WTC11 (cell line): ENCODE results near the gene GSN. TPM values are rescaled to one million over a fixed set of nuclear protein-coding genes. Genes with fewer than 3 reads are reported as not detected.

Source experiments
- ATAC-seq: fragments of 200-7000 bp; cut with Tn5 transposase; 2 replicates; pipeline ENCODE4 v1.10.0; 2021; ENCODE audit warnings: mild to moderate bottlenecking, moderate library complexity
- CTCF ChIA-PET: fragments of 300-600 bp; sonication (Branson Sonifier 250); formaldehyde crosslinking; loops from one replicate; lab custom pipeline; 2021; ENCODE audit warnings: antibody characterized with exemption; lab: Charles Lee
- POLR2A ChIA-PET: fragments of 350-600 bp; sonication (Branson Sonifier 250); formaldehyde crosslinking; loops from one replicate; lab custom pipeline; 2021; ENCODE audit warnings: antibody characterized with exemption; lab: Charles Lee
- DNase-seq: peaks from one replicate; pipeline ENCODE4 v3.0.0; 2021; ENCODE audit warnings: low spot score
- H3K27ac Mint-ChIP-seq: 2 replicates; pipeline ENCODE4 v1.8.0; 2021; ENCODE audit warnings: mixed read lengths
- H3K27me3 Mint-ChIP-seq: 2 replicates; pipeline ENCODE4 v1.8.0; 2021; ENCODE audit warnings: low read depth, mild to moderate bottlenecking, moderate library complexity, mixed read lengths
- H3K36me3 Mint-ChIP-seq: 2 replicates; pipeline ENCODE4 v1.8.0; 2021; ENCODE audit warnings: mixed read lengths
- H3K4me1 Mint-ChIP-seq: 2 replicates; pipeline ENCODE4 v1.8.0; 2022; ENCODE audit warnings: mixed read lengths
- H3K4me3 Mint-ChIP-seq: 2 replicates; pipeline ENCODE4 v1.8.0; 2021; ENCODE audit warnings: mild to moderate bottlenecking, moderate library complexity, mixed read lengths
- H3K9me3 Mint-ChIP-seq: 2 replicates; pipeline ENCODE4 v1.8.0; 2021; ENCODE audit warnings: mixed read lengths
- ARID4B ChIP-seq: sonication (generic); formaldehyde crosslinking; IDR thresholded peaks from 2 replicates; pipeline ENCODE4 v1.8.0; 2023; ENCODE audit warnings: missing genetic modification reagents, mild to moderate bottlenecking, borderline replicate concordance
- CBFB ChIP-seq: sonication (generic); formaldehyde crosslinking; IDR thresholded peaks from 2 replicates; pipeline ENCODE4 v1.8.1; 2022; ENCODE audit warnings: mild to moderate bottlenecking, low read depth, missing genetic modification reagents
- FOXJ3 ChIP-seq: sonication (generic); formaldehyde crosslinking; IDR thresholded peaks from 2 replicates; pipeline ENCODE4 v1.9.0; 2021; ENCODE audit warnings: missing genetic modification reagents, mild to moderate bottlenecking, borderline replicate concordance
- FOXK1 ChIP-seq: sonication (generic); formaldehyde crosslinking; IDR thresholded peaks from 2 replicates; pipeline ENCODE4 v1.8.0; 2022; ENCODE audit warnings: mild to moderate bottlenecking, moderate library complexity, missing genetic modification reagents
- MAX ChIP-seq: sonication (generic); formaldehyde crosslinking; IDR thresholded peaks from 2 replicates; pipeline ENCODE4 v1.8.0; 2022; ENCODE audit warnings: mild to moderate bottlenecking, missing genetic modification reagents
- MXD4 ChIP-seq: fragments of 250-450 bp; sonication (Bioruptor Pico); IDR thresholded peaks from 2 replicates; pipeline ENCODE4 v1.8.0; 2021; ENCODE audit warnings: mild to moderate bottlenecking, moderate library complexity, borderline replicate concordance
- MYBL2 ChIP-seq: sonication (generic); formaldehyde crosslinking; IDR thresholded peaks from 2 replicates; pipeline ENCODE4 v1.8.1; 2023; ENCODE audit warnings: mild to moderate bottlenecking, moderate library complexity, missing genetic modification reagents
- NFYB ChIP-seq: sonication (generic); formaldehyde crosslinking; conservative IDR thresholded peaks from 2 replicates; pipeline ENCODE4 v1.8.0; 2022; ENCODE audit warnings: low read depth, missing genetic modification reagents
- NR1H2 ChIP-seq: sonication (generic); formaldehyde crosslinking; IDR thresholded peaks from 2 replicates; pipeline ENCODE4 v1.9.0; 2021; ENCODE audit warnings: mild to moderate bottlenecking, moderate library complexity, missing genetic modification reagents
- NR3C1 ChIP-seq: sonication (generic); formaldehyde crosslinking; conservative IDR thresholded peaks from 2 replicates; pipeline ENCODE4 v1.8.1; 2023; ENCODE audit warnings: low read depth, mild to moderate bottlenecking, missing genetic modification reagents
- PRRX2 ChIP-seq: fragments of 250-450 bp; sonication (Bioruptor Pico); IDR thresholded peaks from 2 replicates; pipeline ENCODE4 v1.8.0; 2021; ENCODE audit warnings: mild to moderate bottlenecking
- SMAD3 ChIP-seq: sonication (generic); formaldehyde crosslinking; IDR thresholded peaks from 2 replicates; pipeline ENCODE4 v1.8.0; 2022; ENCODE audit warnings: missing genetic modification reagents, mild to moderate bottlenecking, borderline replicate concordance
- TEAD1 ChIP-seq: sonication (generic); formaldehyde crosslinking; IDR thresholded peaks from 2 replicates; pipeline ENCODE4 v1.8.0; 2022; ENCODE audit warnings: mild to moderate bottlenecking, missing genetic modification reagents
- TEAD4 ChIP-seq: sonication (generic); formaldehyde crosslinking; IDR thresholded peaks from 2 replicates; pipeline ENCODE4 v1.8.0; 2022; ENCODE audit warnings: mild to moderate bottlenecking, missing genetic modification reagents
- ZNF219 ChIP-seq: sonication (generic); formaldehyde crosslinking; IDR thresholded peaks from 2 replicates; pipeline ENCODE4 v1.8.0; 2023; ENCODE audit warnings: missing genetic modification reagents, mild to moderate bottlenecking, borderline replicate concordance
- ZNF263 ChIP-seq: sonication (generic); formaldehyde crosslinking; IDR thresholded peaks from 2 replicates; pipeline ENCODE4 v1.8.1; 2022; ENCODE audit warnings: low read depth, mild to moderate bottlenecking, moderate library complexity, missing genetic modification reagents
- ZNF317 ChIP-seq: sonication (generic); formaldehyde crosslinking; IDR thresholded peaks from 2 replicates; pipeline ENCODE4 v1.8.1; 2023; ENCODE audit warnings: low read depth, mild to moderate bottlenecking, moderate library complexity, missing genetic modification reagents, borderline replicate concordance
- ZSCAN18 ChIP-seq: fragments of 250-450 bp; sonication (Bioruptor Pico); IDR thresholded peaks from 2 replicates; pipeline ENCODE4 v2.1.2; 2022; ENCODE audit warnings: mild to moderate bottlenecking, moderate library complexity
- total RNA-seq: library from RNA; stranded (reverse); gene quantifications from 3 replicates; pipeline ENCODE4 v1.2.3, GENCODE V29; 2021
- TF ChIP-seq, protein P1 (sequence below): sonication (generic); formaldehyde crosslinking; IDR thresholded peaks from 2 replicates; pipeline ENCODE4 v1.8.0; 2022; ENCODE audit warnings: mild to moderate bottlenecking, missing genetic modification reagents
- TF ChIP-seq, protein P2 (sequence below): sonication (generic); formaldehyde crosslinking; IDR thresholded peaks from 2 replicates; pipeline ENCODE4 v1.8.1; 2023; ENCODE audit warnings: mild to moderate bottlenecking, missing genetic modification reagents
- TF ChIP-seq, protein P3 (sequence below): fragments of 250-450 bp; sonication (Bioruptor Pico); IDR thresholded peaks from 2 replicates; pipeline ENCODE4 v1.9.0; 2021; ENCODE audit warnings: mild to moderate bottlenecking
- TF ChIP-seq, protein P4 (sequence below): sonication (generic); formaldehyde crosslinking; IDR thresholded peaks from 2 replicates; pipeline ENCODE4 v1.8.0; 2022; ENCODE audit warnings: mild to moderate bottlenecking, missing genetic modification reagents

The GSN gene
- total RNA-seq, 1 experiment from 2014 or later: 47.0 TPM

GRCh38 chr9:121262423-121262822 lies 5.5 kb upstream of the GSN start:
- CTCF ChIA-PET: interaction anchor here (1.3 kb wide), 1 partner anchor 16 kb away, joined by 5 read pairs; no protein-coding TSS in a partner anchor
- H3K27ac Mint-ChIP-seq: no peak overlapping the region
- no peak overlapping the region for H3K4me3 Mint-ChIP-seq
- peaks cover 32% of the 10 kb centered on the region for H3K4me1 Mint-ChIP-seq
- ATAC-seq (no peak), DNase-seq (no peak)
- H3K27me3 Mint-ChIP-seq: peaks cover 55% of the 10 kb centered on the region
- H3K9me3 Mint-ChIP-seq: no peaks in the 10 kb centered on the region
- POLR2A ChIA-PET: no interaction called here
- TF ChIP-seq MXD4 (no peak), ZNF263 (CRISPR knock-in tag) (no peak), ZNF219 (no peak)
- no peaks in the 10 kb centered on the region for H3K36me3 Mint-ChIP-seq

DNA sequence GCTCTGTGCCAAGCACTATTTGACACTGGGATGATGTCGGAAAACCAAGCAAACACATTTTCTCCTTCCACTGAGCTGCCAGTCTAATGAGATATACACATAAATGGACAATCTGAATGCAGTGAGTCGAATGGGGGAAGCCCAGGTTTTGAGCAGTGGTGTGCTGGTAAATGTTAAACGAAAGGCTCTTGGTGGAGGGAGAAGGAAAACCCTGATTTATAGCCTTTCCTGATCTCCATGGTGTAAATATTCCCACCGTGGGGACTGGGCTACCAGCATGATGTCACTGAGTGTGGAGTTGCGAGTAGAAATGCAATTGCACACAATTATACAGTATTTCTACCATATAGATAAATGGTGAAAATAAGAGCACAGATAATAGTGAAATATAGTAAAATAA lies 5.0 kb upstream of the GSN start:
- H3K4me3 Mint-ChIP-seq: no peak overlapping the region
- DNase-seq (no peak), ATAC-seq (no peak)
- no peak overlapping the region for H3K27ac Mint-ChIP-seq
- no peaks in the 10 kb centered on the region for H3K9me3 Mint-ChIP-seq
- no peaks in the 10 kb centered on the region for H3K36me3 Mint-ChIP-seq
- peaks cover 56% of the 10 kb centered on the region for H3K27me3 Mint-ChIP-seq
- ChIA-PET CTCF (interaction anchor here (1.3 kb wide), 1 partner anchor 15 kb away, joined by 5 read pairs; no protein-coding TSS in a partner anchor), POLR2A (no interaction called here)
- no peak for TF ChIP-seq NFYB (CRISPR knock-in tag)
- TF ChIP-seq ZNF263 (CRISPR knock-in tag): no peak
- no peak for TF ChIP-seq FOXK1 (CRISPR knock-in tag)
- TF ChIP-seq SMAD3 (CRISPR knock-in tag): no peak
- no peak for TF ChIP-seq PRRX2 (CRISPR knock-in tag)
- TF ChIP-seq, protein P1, sequence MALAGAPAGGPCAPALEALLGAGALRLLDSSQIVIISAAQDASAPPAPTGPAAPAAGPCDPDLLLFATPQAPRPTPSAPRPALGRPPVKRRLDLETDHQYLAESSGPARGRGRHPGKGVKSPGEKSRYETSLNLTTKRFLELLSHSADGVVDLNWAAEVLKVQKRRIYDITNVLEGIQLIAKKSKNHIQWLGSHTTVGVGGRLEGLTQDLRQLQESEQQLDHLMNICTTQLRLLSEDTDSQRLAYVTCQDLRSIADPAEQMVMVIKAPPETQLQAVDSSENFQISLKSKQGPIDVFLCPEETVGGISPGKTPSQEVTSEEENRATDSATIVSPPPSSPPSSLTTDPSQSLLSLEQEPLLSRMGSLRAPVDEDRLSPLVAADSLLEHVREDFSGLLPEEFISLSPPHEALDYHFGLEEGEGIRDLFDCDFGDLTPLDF (CRISPR knock-in tag): no peak
- TF ChIP-seq, protein P2, sequence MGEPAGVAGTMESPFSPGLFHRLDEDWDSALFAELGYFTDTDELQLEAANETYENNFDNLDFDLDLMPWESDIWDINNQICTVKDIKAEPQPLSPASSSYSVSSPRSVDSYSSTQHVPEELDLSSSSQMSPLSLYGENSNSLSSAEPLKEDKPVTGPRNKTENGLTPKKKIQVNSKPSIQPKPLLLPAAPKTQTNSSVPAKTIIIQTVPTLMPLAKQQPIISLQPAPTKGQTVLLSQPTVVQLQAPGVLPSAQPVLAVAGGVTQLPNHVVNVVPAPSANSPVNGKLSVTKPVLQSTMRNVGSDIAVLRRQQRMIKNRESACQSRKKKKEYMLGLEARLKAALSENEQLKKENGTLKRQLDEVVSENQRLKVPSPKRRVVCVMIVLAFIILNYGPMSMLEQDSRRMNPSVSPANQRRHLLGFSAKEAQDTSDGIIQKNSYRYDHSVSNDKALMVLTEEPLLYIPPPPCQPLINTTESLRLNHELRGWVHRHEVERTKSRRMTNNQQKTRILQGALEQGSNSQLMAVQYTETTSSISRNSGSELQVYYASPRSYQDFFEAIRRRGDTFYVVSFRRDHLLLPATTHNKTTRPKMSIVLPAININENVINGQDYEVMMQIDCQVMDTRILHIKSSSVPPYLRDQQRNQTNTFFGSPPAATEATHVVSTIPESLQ (CRISPR knock-in tag): no peak
- TF ChIP-seq, protein P3, sequence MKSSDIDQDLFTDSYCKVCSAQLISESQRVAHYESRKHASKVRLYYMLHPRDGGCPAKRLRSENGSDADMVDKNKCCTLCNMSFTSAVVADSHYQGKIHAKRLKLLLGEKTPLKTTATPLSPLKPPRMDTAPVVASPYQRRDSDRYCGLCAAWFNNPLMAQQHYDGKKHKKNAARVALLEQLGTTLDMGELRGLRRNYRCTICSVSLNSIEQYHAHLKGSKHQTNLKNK: no peak
- no peak for TF ChIP-seq MAX (CRISPR knock-in tag)
- TF ChIP-seq TEAD1 (CRISPR knock-in tag): no peak
- no peak for TF ChIP-seq ZNF317 (CRISPR knock-in tag)
- no peak for TF ChIP-seq NR1H2 (CRISPR knock-in tag)
- no peak for TF ChIP-seq NR3C1 (CRISPR knock-in tag)
- peaks cover 35% of the 10 kb centered on the region for H3K4me1 Mint-ChIP-seq

DNA sequence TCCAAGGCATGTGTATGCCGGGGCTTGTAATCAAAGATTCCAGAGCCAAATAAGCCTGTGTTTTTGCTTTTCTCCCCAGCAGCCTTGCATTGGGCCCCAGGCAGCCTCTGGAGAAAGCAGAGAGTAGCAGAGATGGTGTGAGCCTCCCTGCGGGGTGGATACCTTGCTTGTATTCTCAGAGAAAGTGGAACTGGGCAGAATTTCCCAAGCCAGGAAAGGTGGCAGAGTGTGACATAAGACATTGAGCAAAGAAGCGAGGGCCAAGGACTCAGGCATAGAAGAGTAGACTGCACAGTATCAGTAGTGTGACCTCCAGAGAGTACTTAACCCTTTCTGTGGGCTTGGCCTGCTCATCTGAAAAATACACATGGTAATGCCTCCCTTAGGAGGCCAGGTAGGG lies 1.6 kb upstream of the GSN start:
- Mint-ChIP-seq H3K9me3 (no peaks in the 10 kb centered on the region), H3K27ac (no peak overlapping the region), H3K36me3 (no peaks in the 10 kb centered on the region), H3K4me1 (peaks cover 46% of the 10 kb centered on the region), H3K4me3 (no peak overlapping the region), H3K27me3 (peaks cover 57% of the 10 kb centered on the region)
- DNase-seq (no peak), ATAC-seq (no peak)
- POLR2A ChIA-PET: no interaction called here
- CTCF ChIA-PET: no interaction called here
- no peak for TF ChIP-seq FOXK1 (CRISPR knock-in tag)
- TF ChIP-seq MAX (CRISPR knock-in tag): no peak
- TF ChIP-seq ZNF317 (CRISPR knock-in tag): no peak
- no peak for TF ChIP-seq TEAD4 (CRISPR knock-in tag)
- no peak for TF ChIP-seq MYBL2
- TF ChIP-seq ARID4B: no peak
- TF ChIP-seq, protein P4, sequence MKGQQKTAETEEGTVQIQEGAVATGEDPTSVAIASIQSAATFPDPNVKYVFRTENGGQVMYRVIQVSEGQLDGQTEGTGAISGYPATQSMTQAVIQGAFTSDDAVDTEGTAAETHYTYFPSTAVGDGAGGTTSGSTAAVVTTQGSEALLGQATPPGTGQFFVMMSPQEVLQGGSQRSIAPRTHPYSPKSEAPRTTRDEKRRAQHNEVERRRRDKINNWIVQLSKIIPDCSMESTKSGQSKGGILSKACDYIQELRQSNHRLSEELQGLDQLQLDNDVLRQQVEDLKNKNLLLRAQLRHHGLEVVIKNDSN: no peak
- no peak for TF ChIP-seq ZSCAN18 (CRISPR knock-in tag)
- TF ChIP-seq FOXJ3 (CRISPR knock-in tag): no peak
- TF ChIP-seq CBFB (CRISPR knock-in tag): no peak
